Thyroid gland (tissue), 4 donors: Measurements from ENCODE around the gene CA10.

Source experiments
- CTCF ChIP-seq, 6 experiments: fragments of 200-600 bp in 3 of 6; fragments of 450-650 bp in 3 of 6; sonication (generic) in 3 of 6; IDR thresholded peaks; one replicate each; pipeline ENCODE4 v1.5.1; 2016 to 2019; ENCODE audit warnings: antibody characterized with exemption in 6 of 6, mild to moderate bottlenecking in 2 of 6, inconsistent platforms in 1 of 6, moderate library complexity in 1 of 6
- POLR2A ChIP-seq, 2 donors: fragments of 450-650 bp; IDR thresholded peaks; one replicate each; pipeline ENCODE4 v1.6.1; 2017; ENCODE audit warnings: antibody characterized with exemption in 2 of 2, mild to moderate bottlenecking in 2 of 2, moderate library complexity in 1 of 2

- TF ChIP-seq CTCF (IDR thresholded peaks at IDR 0.05) (no peak), POLR2A (IDR thresholded peaks at IDR 0.05) (no peak)
Measured at GRCh38 chr17:51587516-51587915, 571.0 kb downstream of the CA10 start.
